Panc1 (cell line): ENCODE measurements around the gene ADAMTS19. TPM values are rescaled to one million over a fixed set of nuclear protein-coding genes. Genes with fewer than 3 reads are reported as not detected.

Experiments used
- ATAC-seq: fragments of 200-7000 bp; cut with Tn5 transposase; 2 replicates; pipeline ENCODE4 v1.9.1; 2020; ENCODE audit warnings: mild to moderate bottlenecking, moderate library complexity
- BruUV-seq: library from RNA; stranded (reverse); fragments of 400-500 nt; replicated peaks from 2 replicates; lab custom pipeline; 2021; lab: Mats Ljungman, UMichigan
- CTCF ChIA-PET: fragments of 300-600 bp; sonication (Branson Sonifier 250); formaldehyde crosslinking; loops from one replicate; lab custom pipeline; 2022; ENCODE audit warnings: antibody characterized with exemption; lab: Charles Lee
- POLR2A ChIA-PET: fragments of 300-600 bp; sonication (Branson Sonifier 250); formaldehyde crosslinking; loops from one replicate; lab custom pipeline; 2022; ENCODE audit warnings: antibody characterized with exemption; lab: Charles Lee
- DNase-seq: peaks from one replicate; pipeline ENCODE4 v3.0.0-alpha.2; 2010; ENCODE audit warnings: low read depth, low spot score
- H3K27ac ChIP-seq: 2 replicates; pipeline ENCODE4 v1.5.1; 2011; ENCODE audit warnings: mild to moderate bottlenecking, low read length, inconsistent platforms
- H3K27me3 ChIP-seq: fragments of 200-500 bp; sonication (Bioruptor generic); 2 replicates; pipeline ENCODE4 v1.6.0; 2014; ENCODE audit warnings: low read length, inconsistent platforms; ENCODE audit not compliant: control insufficient read depth, insufficient read depth
- H3K36me3 ChIP-seq: fragments of 200-500 bp; sonication (Bioruptor generic); 2 replicates; pipeline ENCODE4 v1.5.1; 2014; ENCODE audit warnings: inconsistent platforms, mild to moderate bottlenecking, low read length, moderate library complexity; ENCODE audit not compliant: control insufficient read depth, insufficient read depth
- H3K4me1 ChIP-seq: 2 replicates; pipeline ENCODE4 v1.5.1; 2011; ENCODE audit warnings: inconsistent platforms, mild to moderate bottlenecking, low read length, moderate library complexity; ENCODE audit not compliant: control insufficient read depth, insufficient read depth
- H3K4me3 ChIP-seq, 2 experiments: 2 replicates each; pipeline ENCODE4 v1.5.1; 2011 to 2012; ENCODE audit warnings: low read depth in 2 of 2, low read length in 2 of 2, mild to moderate bottlenecking in 2 of 2, inconsistent platforms in 1 of 2, moderate library complexity in 1 of 2
- H3K9me3 ChIP-seq: fragments of 200-500 bp; sonication (Bioruptor generic); 2 replicates; pipeline ENCODE4 v1.5.1; 2014; ENCODE audit warnings: low read depth, mild to moderate bottlenecking, inconsistent platforms, low read length, moderate library complexity; ENCODE audit not compliant: control insufficient read depth, insufficient read depth
- CTCF ChIP-seq: fragments of 450-650 bp; IDR thresholded peaks from 2 replicates; pipeline ENCODE4 v1.5.1; 2017; ENCODE audit warnings: mild to moderate bottlenecking
- POLR2AphosphoS5 ChIP-seq: IDR thresholded peaks from 2 replicates; pipeline ENCODE4 v1.6.1; 2012; ENCODE audit warnings: mild to moderate bottlenecking, low read depth, low read length, moderate library complexity
- REST ChIP-seq, 2 experiments: IDR thresholded peaks; 2 replicates each; pipeline ENCODE4 v1.6.1; 2011 to 2012; ENCODE audit warnings: low read depth in 2 of 2, control low read depth in 1 of 2, low read length in 1 of 2, mild to moderate bottlenecking in 1 of 2, moderate library complexity in 1 of 2; ENCODE audit not compliant: insufficient read depth in 1 of 2
- SIN3A ChIP-seq: IDR thresholded peaks from 2 replicates; pipeline ENCODE4 v1.6.1; 2012; ENCODE audit warnings: low read depth, mild to moderate bottlenecking, low read length, moderate library complexity, borderline replicate concordance; ENCODE audit not compliant: insufficient read depth
- TCF7L2 ChIP-seq: IDR thresholded peaks from 2 replicates; pipeline ENCODE4 v1.6.1; 2011; ENCODE audit warnings: mild to moderate bottlenecking, low read depth, low read length, inconsistent platforms
- in situ Hi-C: cut with HindIII; loops from 2 replicates; pipeline ENCODE4 v1.10.0; 2016; ENCODE audit warnings: low sequenced_read_pairs, low pct_unique_long_range_greater_than_20kb
- intact Hi-C: fragments of 100-400 bp; cut with micrococcal nuclease; formaldehyde crosslinking; loops from one replicate; pipeline ENCODE4 v1.10.0; 2022; ENCODE audit not compliant: unreplicated experiment
- total RNA-seq: library from RNA; stranded (reverse); gene quantifications from one replicate; pipeline ENCODE4 v1.2.1, GENCODE V29; 2021; ENCODE audit not compliant: unreplicated experiment

ADAMTS19 gene
- total RNA-seq, 1 experiment from 2014 or later = not detected

GRCh38 chr5:129652349-129653056 lies 192.4 kb downstream of the ADAMTS19 start:
- no TSS peak for BruUV-seq
- H3K4me1 ChIP-seq = no peaks in the 10 kb centered on the region
- no peaks in the 10 kb centered on the region for H3K27me3 ChIP-seq
- DNase-seq (no peak), ATAC-seq (no peak)
- no peaks in the 10 kb centered on the region for H3K36me3 ChIP-seq
- ChIA-PET POLR2A (no interaction called here), CTCF (no interaction called here)
- TF ChIP-seq TCF7L2 = no peak
- no peak for TF ChIP-seq REST (IDR thresholded peaks at IDR 0.05; ENCODE audit: insufficient read depth in 1 of 2, low read depth in 2 of 2, low read length in 1 of 2)
- no peak for TF ChIP-seq POLR2AphosphoS5
- TF ChIP-seq SIN3A = no peak
- TF ChIP-seq CTCF = no peak
- intact Hi-C loops = no loop called here
- H3K9me3 ChIP-seq = no peaks in the 10 kb centered on the region
- no peak overlapping the region for H3K27ac ChIP-seq
- H3K4me3 ChIP-seq = no peak overlapping the region
- in situ Hi-C loops = no loop called here

GRCh38 chr5:129653057-129653375 lies 192.9 kb downstream of the ADAMTS19 start:
- Histone ChIP-seq H3K4me1 (no peaks in the 10 kb centered on the region), H3K9me3 (no peaks in the 10 kb centered on the region), H3K36me3 (no peaks in the 10 kb centered on the region), H3K27ac (no peak overlapping the region), H3K27me3 (no peaks in the 10 kb centered on the region), H3K4me3 (no peak overlapping the region)
- TF ChIP-seq POLR2AphosphoS5 (no peak), TCF7L2 (no peak), CTCF (no peak), SIN3A (no peak), REST (IDR thresholded peaks at IDR 0.05; ENCODE audit: insufficient read depth in 1 of 2, low read depth in 2 of 2, low read length in 1 of 2) (no peak)
- DNase-seq (no peak), ATAC-seq (no peak)
- no TSS peak for BruUV-seq
- CTCF ChIA-PET = no interaction called here
- POLR2A ChIA-PET = no interaction called here
- intact Hi-C loops = no loop called here
- in situ Hi-C loops = no loop called here
